ENCODE data around the gene SHANK1. TPM values are rescaled to one million over a fixed set of nuclear protein-coding genes. Genes with fewer than 3 reads are reported as not detected.

The SHANK1 gene
- total RNA-seq, 2 donors from 2014 or later, result 0.28 to 1.6 TPM

- no peak overlapping the region for H3K27ac ChIP-seq
- H3K36me3 ChIP-seq, result no peaks in the 10 kb centered on the region
- H3K27me3 ChIP-seq (replicated peaks; ENCODE audit: insufficient read depth), result no peaks in the 10 kb centered on the region
- DNase-seq (ENCODE audit: low spot score), result no peak
- H3K4me3 ChIP-seq, result no peak overlapping the region
- ATAC-seq (ENCODE audit: insufficient number of reproducible peaks, low FRiP score, low read depth), result no peak
- TF ChIP-seq CTCF (IDR thresholded peaks at IDR 0.05), result no peak
- no peaks in the 10 kb centered on the region for H3K9me3 ChIP-seq
- H3K4me1 ChIP-seq (ENCODE audit: control insufficient read depth in 1 of 2, low read depth in 2 of 2), result no peaks in the 10 kb centered on the region
These were observed 16.5 kb downstream of the SHANK1 start for GRCh38 chr19:50702871-50703829.

- Histone ChIP-seq H3K27ac (no peak overlapping the region), H3K27me3 (replicated peaks; ENCODE audit: insufficient read depth) (no peaks in the 10 kb centered on the region), H3K4me3 (no peak overlapping the region), H3K4me1 (ENCODE audit: control insufficient read depth in 1 of 2, low read depth in 2 of 2) (no peaks in the 10 kb centered on the region), H3K36me3 (no peaks in the 10 kb centered on the region), H3K9me3 (no peaks in the 10 kb centered on the region)
- ATAC-seq (ENCODE audit: insufficient number of reproducible peaks, low FRiP score, low read depth), result no peak
- TF ChIP-seq CTCF (IDR thresholded peaks at IDR 0.05), result no peak
- DNase-seq (ENCODE audit: low spot score), result no peak
These were observed 17.3 kb downstream of the SHANK1 start for GRCh38 chr19:50702158-50702870.

DNA sequence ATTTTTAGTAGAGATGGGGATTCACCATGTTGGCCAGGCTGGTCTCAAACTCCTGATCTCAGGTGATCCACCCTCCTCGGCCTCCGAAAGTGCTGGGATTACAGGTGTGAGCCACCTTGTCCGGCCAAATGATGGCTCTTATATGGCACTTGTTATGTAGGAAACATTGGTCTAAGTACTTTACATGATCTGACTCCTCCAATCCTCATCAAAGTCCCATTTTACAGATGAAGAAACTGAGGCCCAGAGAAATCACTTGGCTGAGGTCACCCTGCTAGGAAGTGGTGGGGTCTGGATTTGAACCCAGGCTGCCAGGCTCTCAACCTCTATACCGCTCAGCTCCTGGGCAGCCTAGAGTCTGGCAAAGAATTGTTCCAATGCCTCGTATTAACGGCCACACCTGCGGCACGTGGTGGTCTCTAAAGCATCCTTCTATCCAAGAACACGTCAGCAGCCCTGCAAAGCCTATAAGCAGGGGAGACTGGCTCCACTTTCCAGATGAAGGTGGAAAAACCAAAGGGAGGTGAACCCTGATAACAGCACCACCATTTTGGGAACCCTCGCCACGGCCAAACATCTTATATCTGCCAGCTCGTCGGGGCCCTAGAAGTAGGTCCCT lies 18.1 kb downstream of the SHANK1 start:
- no peaks in the 10 kb centered on the region for H3K27me3 ChIP-seq (replicated peaks; ENCODE audit: insufficient read depth)
- H3K9me3 ChIP-seq, result no peaks in the 10 kb centered on the region
- no peaks in the 10 kb centered on the region for H3K4me1 ChIP-seq (ENCODE audit: control insufficient read depth in 1 of 2, low read depth in 2 of 2)
- H3K4me3 ChIP-seq, result no peak overlapping the region
- no peaks in the 10 kb centered on the region for H3K36me3 ChIP-seq
- H3K27ac ChIP-seq, result no peak overlapping the region
- DNase-seq (ENCODE audit: low spot score), result no peak
- no peak for TF ChIP-seq CTCF (IDR thresholded peaks at IDR 0.05)
- ATAC-seq (ENCODE audit: insufficient number of reproducible peaks, low FRiP score, low read depth), result no peak

DNA sequence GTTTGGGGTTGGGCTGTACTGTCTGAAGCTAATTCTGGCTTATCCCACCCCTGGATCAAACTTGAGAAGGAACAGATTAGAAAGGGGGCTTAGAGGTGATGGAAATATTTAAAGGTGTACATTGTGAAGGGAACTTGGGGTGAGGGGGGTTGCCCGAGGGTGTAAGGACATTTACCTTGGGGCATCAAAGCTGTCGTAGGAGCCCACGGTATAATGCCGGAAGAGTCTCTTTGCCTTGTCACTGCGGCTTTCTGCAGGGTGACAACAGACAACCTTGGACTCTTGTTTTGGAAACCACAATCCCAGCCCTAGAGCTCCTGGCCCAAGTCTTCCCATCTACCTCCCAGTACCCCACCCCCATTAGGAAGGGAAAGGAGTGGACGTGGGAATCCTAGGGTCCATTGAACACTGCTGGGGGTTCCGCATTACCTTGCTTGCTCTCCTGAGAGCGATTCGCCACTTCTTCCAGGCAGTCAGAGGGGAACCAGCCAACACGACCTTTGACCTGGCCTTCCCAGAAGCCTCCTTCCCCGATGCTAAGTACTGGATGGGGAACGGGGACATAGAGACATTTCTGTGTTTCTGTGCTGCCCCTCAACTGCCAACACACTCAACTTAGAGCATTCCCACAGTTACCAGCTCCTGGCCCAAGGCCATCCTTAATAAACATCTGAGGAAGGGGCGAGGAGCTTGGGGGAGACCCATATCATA lies 22.0 kb downstream of the SHANK1 start:
- no peak overlapping the region for H3K4me3 ChIP-seq
- ATAC-seq (ENCODE audit: insufficient number of reproducible peaks, low FRiP score, low read depth), result no peak
- no peaks in the 10 kb centered on the region for H3K36me3 ChIP-seq
- TF ChIP-seq CTCF (IDR thresholded peaks at IDR 0.05), result no peak
- H3K4me1 ChIP-seq (ENCODE audit: control insufficient read depth in 1 of 2, low read depth in 2 of 2), result no peaks in the 10 kb centered on the region
- no peak for DNase-seq (ENCODE audit: low spot score)
- H3K27me3 ChIP-seq (replicated peaks; ENCODE audit: insufficient read depth), result no peaks in the 10 kb centered on the region
- no peak overlapping the region for H3K27ac ChIP-seq
- H3K9me3 ChIP-seq, result no peaks in the 10 kb centered on the region
